SHP77 treated with DMSO at 0.1 percent for 48 hours (cell line): ENCODE results near the gene DNAH6.
"Not testable (repeated sequence)": the region's sequence is repeated elsewhere in the genome, so short reads cannot be mapped to it uniquely, and the experiment has no call there.

Experiments
- DNase-seq: peaks from one replicate; lab custom pipeline; 2025; lab: John Stamatoyannopoulos, UW

DNAH6 gene

DNA sequence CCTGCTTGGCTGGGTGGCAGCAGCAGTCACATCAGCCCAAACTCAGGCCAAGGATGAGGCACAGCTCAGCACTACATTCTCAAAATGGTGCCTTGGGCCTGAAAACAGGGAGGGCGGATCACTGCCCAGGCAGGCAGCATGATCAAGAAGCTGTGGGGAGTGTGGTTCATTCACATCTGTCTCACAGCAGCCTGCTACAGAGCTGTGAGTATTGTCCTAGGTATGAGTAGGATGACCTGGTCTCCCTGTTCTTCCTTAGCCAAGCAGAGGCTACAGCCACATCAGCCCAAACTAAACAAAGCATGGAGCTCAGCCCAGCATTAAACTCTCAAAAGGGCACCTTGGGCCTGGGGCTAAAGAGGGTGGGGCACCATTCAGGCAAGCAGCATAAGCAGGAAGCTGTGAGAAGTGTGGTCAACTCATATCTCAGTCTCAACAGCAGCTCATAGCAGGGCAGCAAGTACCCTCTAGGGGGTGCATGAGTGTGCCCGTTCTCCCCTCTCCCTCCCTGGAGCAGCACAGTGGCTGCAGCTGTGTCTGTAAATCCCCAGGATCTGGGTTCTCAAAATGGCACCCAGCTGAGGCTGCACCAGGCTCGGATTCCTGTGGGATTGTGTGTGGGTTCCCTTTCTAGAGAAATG, 225.0 kb downstream of the DNAH6 start:
- DNase-seq: no peak

DNA sequence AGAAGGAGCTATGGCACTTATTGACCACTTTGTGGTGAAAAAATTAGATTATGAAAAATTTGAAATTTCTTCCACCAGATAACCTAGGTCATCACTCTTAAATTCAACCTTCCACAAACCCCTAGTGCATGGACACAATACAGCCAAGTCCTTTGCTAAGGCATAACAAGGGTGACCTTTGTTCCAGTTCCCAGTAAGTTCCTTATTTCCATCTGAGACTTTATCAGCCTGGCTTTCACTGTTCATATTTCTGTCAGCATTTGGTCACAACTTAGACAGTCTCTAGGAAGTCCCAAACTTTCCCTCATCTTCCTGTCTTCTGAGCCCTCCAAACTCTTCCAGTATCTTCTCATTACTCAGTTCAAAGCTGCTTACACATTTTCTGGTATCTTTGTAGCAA, 232.0 kb downstream of the DNAH6 start:
- DNase-seq: no peak

DNA sequence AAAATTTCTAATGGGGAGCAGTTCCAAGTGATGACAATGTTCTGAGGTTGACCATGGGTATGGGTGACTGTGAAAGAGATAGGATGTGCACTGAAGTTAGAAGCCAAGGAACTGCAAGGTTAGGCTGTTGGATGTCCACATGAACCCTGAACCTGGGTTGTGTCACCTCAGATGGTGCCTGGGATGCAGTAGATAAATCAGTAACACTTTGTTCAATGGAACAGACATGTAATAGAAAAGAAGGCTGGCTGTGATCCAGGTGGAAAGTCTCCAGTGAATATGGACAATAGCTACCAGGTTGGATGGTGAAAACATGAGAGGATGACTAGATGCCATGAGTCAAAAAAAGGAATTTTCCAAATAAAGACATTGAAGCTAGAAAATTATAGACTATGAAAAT, 233.1 kb downstream of the DNAH6 start:
- DNase-seq: no peak

DNA sequence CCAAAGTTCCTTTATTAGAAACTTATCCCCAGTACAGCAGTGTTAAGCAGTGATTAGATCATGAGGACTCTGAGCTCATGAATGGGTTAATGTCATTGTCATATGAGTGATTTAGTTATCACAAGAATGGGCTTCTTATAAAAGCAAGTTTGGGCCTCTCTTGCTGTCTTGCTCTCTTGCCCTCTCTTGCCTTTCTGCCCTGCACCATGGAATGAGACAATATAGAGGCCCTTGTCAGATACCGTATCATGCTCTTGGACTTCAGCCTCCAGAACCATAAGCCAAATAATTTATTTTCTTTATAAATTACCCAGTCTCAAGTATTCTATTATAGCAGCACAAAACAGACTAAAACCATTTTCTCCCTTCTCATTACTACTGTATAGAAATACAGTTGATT, 238.8 kb downstream of the DNAH6 start:
- no peak for DNase-seq

DNA sequence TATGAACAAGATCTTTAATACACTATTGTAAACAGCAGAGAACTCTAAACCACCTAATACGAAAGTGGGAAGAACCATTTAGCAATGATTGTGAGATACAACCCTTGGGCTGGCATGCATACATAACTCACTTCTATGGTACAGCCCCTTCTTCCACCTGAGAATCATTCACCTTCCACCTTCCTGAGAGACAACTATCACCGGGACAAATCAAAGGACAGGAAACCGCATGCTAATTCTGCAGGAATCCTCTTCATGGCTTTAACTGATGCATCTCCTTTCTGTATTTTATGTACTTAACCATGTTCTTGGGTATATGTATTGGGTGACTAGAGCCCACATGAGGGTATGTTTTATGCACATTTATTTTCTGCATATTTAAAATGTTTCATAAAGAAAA, 241.3 kb downstream of the DNAH6 start:
- no peak for DNase-seq

DNA sequence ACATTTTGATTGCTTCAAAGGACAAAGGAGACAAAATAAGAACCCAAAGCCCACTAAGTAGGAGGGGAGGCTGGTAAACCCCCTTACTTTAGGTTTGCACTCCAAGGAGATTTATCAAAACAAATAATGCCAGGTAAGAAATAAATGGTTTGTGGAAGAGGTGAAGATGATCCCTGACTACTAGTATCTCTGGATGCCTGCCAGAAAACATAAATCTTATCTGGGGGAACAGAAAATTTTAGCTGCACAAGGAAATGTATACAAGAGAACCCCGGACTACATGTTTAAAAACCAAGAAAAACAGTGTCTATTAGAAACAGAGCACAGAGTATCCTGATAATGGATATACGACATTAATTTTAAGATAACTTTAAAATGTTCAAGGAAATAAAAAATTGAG, 250.5 kb downstream of the DNAH6 start:
- DNase-seq: no peak

DNA sequence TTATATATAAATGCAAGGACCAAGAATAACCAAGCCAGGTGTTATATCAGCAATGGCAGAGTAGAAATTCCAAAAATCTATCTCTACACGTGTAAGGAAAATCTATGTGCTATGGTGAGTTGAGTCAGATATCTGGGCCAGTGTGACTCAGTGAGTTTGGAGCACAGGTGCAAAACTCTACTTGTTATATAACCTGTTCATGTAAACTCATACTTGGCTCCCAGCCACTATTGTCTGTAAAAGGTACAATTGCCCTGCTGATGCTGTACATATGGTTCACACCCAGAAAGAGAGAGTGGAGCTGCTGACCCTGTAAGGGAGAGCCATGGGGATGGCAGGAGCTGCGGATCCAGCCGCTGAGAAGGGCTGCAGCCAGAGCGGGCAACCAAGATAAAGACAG, 252.5 kb downstream of the DNAH6 start:
- DNase-seq: no peak

DNA sequence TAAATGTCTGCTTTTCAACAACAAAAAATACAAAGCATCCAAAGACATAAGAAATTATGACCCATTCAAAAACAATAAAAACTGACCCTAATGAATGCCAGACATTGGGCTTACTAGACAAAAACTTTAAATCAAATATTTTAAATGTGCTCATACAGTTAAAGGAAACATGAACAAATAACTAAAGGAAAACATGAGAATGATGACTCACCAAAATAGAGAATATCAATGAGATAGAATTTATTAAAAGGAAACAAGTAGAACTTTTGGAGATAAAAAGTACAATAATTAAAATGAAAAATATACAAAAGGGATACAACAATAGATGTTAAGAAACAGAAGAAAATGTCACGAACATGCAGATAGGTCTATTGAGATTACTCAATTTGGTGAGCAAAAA, 254.0 kb downstream of the DNAH6 start:
- DNase-seq: no peak

DNA sequence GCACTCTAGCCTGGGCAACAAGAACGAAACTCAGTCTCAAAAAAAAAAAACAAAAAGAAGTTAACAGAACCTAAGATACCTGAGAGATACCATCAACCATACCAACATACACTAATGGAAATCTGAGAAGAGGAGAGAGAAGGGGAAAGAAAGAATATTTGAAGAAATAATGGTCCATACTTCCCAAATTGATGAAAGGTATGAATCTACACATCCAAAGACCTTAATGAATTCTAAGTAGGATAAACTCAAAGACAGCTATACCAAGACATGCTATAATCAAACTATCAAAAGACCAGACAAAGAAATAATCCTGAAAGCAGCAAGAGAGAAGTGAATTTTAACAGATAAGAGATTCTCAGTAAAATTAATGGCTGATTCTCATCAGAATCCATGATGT, 255.0 kb downstream of the DNAH6 start:
- no peak for DNase-seq

DNA sequence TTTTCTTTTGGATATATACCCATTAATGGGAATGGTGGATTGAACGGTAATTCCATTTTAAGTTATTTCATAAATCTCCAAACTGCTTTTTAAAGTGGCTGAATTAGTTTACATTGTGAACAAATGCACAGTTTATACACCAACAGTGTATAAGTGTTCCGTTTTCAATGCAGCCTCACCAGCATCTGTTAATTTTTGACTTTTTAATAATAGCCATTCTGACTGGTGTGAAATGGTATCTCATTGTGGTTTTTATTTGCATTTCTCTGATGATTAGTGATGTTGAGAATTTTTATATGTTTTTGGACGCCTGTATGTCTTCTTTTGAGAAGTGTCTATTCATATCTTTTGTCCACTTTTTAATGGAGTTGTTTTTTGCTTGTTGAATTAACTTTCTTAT, 257.3 kb downstream of the DNAH6 start:
- not testable (repeated sequence) for DNase-seq

DNA sequence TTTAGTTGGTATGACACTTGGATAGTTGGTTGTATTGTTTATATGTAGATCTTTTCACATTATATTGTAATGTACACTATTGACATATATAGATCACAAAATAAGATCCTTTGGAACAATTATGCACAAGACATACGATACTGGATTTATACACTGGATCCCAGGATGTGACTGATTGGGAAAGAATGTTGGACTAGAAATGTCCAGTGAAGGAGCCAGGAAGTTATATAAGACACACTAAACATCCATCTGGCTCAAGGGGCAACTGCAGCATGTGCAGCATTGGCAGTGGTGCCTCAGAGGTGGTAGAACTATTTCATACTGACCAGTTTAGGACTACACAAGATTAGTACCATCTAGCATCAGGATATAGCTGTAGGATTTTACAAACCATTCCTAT, 259.7 kb downstream of the DNAH6 start:
- DNase-seq: no peak

DNA sequence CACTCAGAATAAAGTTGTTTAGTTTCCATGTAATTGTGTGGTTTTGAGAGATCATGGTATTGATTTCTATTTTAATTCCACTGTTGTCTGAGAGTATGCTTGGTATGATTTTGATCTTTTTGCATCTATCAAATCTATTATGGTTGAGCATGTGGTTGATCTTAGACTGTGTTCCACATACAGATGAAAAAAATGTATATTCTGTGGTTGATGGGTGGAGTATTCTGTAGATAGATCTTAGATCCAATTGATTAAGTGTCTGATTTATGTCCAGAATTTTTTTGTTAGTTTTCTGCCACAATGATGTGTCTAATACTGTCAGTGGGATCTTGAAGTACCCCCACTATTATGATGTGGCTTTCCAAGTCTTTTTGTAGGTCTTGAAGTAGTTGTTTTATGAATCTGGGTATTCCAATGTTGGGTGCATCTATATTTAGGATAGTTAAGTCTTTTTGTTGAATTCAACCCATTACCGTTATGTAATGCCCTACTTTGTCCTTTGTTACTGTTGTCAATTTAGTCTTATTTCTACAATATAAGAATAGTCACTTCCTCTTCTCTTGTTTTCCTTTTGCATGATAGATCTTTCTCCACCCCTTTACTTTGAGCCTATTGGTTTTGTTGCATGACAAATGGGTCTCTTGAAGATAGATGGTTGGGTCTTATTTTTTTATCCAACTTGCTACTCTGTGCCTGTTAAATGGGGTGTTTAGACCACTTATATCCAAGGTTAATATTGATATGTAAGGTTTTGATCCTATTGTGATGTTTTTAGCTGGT, 262.8 kb downstream of the DNAH6 start:
- DNase-seq: no peak

DNA sequence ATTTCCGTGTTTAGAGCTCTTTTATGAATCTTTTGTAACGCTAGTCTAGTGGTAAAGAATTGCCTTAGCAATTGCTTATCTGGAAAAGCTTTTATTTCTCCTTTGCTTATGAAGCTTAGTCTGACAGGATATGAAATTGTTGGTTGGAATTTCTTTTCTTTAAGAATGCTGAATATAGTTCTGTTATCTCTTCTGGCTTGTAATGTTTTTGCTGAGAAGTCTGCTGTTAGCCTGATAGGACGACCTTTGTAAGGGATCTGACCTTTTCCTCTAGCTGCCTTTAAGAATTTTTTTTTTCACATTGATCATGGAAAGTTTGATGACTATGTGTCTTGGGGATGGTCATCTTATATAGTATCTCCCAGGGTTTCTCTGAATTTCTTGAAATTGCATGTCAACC, 263.5 kb downstream of the DNAH6 start:
- no peak for DNase-seq

DNA sequence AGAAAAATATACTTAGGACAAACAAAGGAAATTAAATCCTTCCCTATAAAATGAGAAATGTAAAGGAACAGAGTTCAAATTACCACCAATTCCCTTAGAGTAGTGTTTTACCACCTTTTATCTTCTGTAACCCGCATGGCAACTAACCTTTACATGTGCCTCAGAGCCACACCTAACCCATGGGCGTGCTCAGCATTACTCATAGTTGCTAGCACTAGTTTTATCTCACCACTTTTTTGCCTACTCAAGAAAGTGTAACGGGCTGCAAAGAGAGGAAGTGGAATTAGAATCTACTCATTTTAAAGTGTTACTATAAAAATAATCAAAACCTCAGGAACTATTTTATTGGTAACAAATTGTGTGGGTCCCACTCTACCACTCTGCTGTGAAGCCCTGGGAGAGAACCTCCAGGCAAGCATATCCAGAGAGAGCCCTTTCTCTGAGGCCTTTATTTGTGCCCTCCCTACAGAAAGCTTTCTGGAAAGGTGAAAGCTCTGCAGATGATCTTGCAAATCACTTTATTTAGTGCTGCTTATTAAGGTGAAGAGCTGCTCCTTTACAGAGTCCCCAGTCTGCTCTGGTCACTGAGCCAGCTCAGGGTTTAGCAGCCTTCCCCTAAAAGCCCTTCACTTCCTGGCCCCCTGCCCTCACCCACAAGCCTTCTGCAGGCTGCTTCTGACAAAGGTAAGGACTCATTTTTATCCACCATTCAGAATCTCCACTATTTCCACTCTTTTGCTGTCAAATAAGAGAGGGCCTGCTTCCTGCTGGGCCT, 265.8 kb downstream of the DNAH6 start:
- DNase-seq: no peak

DNA sequence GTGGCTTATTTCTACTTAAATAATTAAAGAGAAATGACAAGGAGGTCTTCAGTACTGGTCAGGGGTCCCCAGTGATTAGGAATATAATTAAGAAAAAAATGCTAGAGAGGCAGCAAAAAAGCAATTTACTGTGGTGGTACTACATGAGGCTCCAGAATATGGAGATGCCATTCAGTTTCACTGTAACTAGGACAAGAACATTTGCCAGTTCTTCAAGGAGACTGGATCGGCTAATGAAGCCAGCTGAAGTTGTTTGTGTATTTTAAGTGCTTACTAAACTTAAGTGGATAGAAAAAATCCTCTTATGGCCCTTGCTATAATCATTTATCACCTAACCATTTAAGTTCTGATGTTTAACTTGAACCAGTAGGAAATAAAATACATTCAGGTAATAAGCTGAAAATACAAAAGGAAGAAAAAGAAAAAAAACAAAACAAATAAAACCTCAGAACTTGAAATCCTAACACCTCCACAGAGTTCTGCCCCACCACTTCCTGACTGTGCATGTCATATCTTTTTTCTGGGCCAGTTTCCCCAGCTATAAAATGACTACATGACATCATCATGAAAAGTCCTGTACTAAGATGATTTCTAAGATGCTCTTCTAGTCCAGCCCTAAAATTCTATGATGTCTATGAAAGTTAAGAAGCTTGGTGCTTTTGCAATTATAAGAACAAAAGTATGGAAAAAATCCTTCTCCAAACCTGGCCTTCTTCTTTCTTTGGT, 266.6 kb downstream of the DNAH6 start:
- DNase-seq: no peak

DNA sequence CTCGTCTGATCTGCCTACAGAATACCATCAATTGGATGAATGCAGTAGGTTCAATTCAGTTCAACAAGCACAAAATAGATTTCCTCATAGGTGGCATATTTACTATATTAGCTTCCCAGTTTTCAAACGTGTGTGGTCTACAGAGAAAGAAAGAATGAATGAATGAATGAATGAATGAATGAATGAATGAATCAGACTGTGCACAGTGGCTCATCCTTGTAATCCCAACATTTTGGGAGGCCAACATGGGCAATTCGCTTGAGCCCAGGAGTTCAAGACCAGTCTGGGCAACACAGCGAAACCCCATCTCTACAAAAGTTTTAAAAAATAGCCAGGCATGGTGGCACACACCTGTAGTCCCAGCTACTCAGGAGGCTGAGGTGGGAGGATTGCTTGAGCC, 269.7 kb downstream of the DNAH6 start:
- DNase-seq: no peak

DNA sequence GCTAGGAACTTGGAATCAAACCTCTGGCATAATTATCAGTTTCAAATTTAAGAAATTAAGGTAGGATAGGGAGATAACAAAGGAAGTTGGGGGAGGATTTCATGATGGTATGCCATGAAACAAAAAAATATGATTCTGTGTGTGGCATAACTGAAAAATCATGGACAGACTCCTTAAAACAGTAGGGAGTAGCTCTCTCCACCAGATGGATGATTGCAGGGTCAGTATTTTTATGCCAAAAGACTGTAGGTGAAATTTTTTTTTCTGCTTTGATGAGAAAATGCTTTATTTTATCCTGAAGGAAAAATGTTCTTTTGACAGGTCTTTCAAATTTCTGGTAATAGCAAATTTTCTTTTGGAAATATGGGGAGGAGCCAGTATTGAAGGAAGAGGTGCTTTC, 270.3 kb downstream of the DNAH6 start:
- no peak for DNase-seq

DNA sequence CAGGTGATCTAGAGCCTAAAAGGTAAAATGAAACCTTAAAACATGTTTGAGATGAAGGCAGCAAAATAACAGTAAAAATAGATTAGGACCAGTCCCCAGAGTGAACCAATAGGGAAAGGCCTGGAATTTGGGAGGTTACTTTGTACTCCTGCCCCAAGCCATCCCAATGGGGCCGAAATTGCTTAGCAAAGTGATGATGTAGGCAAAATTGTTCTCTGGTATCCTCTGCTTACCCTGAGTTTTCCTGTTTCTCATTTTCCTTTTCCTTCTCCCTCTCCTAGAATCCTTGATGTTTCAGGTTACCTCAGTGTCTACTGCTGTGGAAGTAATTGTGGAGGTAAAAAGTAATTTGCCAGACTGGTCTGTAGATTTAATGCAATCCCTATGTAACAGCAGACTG, 271.7 kb downstream of the DNAH6 start:
- no peak for DNase-seq

DNA sequence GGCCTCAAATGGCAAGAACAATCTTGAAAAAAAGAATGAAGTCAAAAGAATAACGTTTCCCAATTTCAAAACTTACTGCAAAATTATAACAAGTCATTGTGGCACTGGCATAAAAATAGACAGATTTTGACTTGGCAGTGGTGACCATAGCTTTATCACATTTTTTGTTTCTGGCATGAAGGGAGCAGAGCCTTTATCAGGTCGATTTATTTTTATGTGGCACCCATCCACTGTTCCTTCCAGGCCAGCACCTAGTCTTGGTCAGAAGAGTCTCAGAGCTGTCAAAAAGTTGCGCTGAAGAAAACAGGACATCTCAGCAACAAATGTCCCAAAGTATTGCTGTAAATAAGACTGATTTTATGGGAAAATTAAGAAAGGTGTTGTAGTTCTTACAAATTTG, 272.2 kb downstream of the DNAH6 start:
- DNase-seq: no peak

DNA sequence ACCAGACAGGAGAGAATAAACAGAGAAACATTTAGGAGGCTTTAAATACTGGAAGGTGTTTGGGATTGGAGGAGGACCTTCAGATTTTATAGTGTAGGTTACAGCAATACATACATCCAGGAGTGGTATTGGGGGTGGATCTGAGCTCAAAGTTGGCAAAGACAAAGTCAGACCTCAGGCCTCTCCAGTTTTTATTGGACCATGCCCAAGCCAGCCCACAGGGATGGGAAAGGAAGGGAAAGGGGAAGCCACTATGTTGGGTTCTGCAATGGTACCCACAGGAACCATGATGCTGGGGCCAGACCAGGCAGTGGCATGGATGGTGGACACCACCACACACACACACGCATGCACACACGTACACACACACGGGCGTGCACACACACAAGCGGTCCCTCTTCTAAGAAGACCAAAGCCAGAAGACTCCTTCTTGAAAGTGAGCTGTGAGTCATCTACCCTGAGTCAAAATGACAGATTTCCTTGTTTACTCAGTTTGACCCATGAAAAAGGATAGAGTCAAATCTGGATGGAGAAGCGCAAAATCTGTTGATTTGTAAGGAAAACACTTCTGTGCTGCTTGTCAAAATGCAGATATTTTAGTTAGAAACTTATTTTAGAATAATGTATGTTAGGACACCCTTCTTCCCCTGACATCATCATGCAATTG, 276.7 kb downstream of the DNAH6 start:
- DNase-seq: no peak

DNA sequence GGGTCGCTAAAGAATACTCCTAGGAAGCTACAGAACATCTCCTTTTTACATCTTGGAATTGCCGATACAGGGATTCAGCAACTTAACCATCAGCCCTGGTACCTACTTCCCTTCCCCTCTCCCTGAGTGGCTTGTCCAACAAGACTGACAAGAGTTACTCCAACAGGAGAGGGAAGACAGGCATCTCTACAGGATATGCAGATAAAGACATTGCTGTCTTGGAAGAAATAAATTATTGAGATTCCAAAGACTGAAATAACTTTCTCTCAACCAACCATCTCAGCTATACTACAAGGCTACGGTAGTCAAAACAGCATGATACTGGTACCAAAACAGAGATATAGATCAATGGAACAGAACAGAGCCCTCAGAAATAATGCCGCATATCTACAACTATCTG, 277.3 kb downstream of the DNAH6 start:
- DNase-seq: no peak

DNA sequence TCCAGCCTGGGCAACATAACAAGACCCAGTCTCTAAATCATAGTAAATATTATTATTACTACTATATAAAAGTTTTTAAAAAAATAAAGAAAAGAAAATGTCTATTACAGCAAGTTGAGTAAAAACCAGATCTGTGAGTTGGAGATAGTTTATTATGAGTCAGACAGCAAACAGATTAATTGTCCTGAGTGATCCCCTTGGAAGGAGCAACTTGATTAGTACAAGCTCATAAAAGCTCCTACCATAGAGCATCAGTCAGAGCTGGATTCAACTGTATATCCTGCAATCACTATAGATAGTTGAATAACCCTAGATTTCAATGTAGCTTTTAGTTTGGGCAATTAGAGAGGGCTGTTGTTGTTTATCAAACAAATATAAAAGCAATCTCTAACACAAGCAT, 280.5 kb downstream of the DNAH6 start:
- no peak for DNase-seq
